HL-60 (cell line): ENCODE results near the gene MYL7.

ENCODE experiments used
- DNase-seq, 2 experiments: peaks; one replicate each; pipeline ENCODE4 v3.0.0-alpha.2; 2010 to 2020; ENCODE audit warnings: low read depth in 1 of 2, low spot score in 1 of 2
- H3K27ac ChIP-seq: fragments of 250-450 bp; sonication (Bioruptor Pico); replicated peaks from 2 replicates; pipeline ENCODE4 v1.5.1; 2020; ENCODE audit warnings: mild to moderate bottlenecking, moderate library complexity
- H3K27me3 ChIP-seq: fragments of 250-450 bp; sonication (Bioruptor Pico); 2 replicates; pipeline ENCODE4 v1.5.1; 2021; ENCODE audit warnings: mild to moderate bottlenecking, moderate library complexity; ENCODE audit not compliant: insufficient read depth, poor library complexity, severe bottlenecking
- H3K4me3 ChIP-seq: replicated peaks from 2 replicates; pipeline ENCODE4 v1.5.1; 2011; ENCODE audit warnings: mild to moderate bottlenecking, control low read depth, low read length; ENCODE audit not compliant: insufficient read depth
- CTCF ChIP-seq: IDR thresholded peaks from one replicate; pipeline ENCODE4 v1.5.1; 2011; ENCODE audit warnings: low read length, control low read depth, inconsistent platforms; ENCODE audit not compliant: insufficient read depth
- GABPA ChIP-seq: IDR thresholded peaks from 2 replicates; pipeline ENCODE4 v1.6.1; 2012; ENCODE audit warnings: low read depth
- POLR2AphosphoS5 ChIP-seq: IDR thresholded peaks from 2 replicates; pipeline ENCODE4 v1.6.1; 2012; ENCODE audit warnings: low read depth
- REST ChIP-seq: IDR thresholded peaks from 2 replicates; pipeline ENCODE4 v1.6.1; 2012; ENCODE audit warnings: low read depth; ENCODE audit not compliant: insufficient replicate concordance
- SPI1 ChIP-seq: IDR thresholded peaks from 2 replicates; pipeline ENCODE4 v1.6.1; 2012; ENCODE audit warnings: low read depth, mild to moderate bottlenecking, borderline replicate concordance

MYL7 gene

GRCh38 chr7:44162179-44162578 lies 21.0 kb upstream of the MYL7 start:
- Histone ChIP-seq H3K27ac (no peak overlapping the region), H3K27me3 (no peaks in the 10 kb centered on the region), H3K4me3 (no peak overlapping the region)
- TF ChIP-seq REST = no peak
- no peak for TF ChIP-seq POLR2AphosphoS5
- no peak for TF ChIP-seq CTCF
- TF ChIP-seq GABPA = no peak
- TF ChIP-seq SPI1 = no peak
- no peak for DNase-seq

GRCh38 chr7:44161371-44161770 lies 20.2 kb upstream of the MYL7 start:
- Histone ChIP-seq H3K27ac (no peak overlapping the region), H3K27me3 (no peaks in the 10 kb centered on the region), H3K4me3 (no peak overlapping the region)
- DNase-seq = no peak
- no peak for TF ChIP-seq REST

GRCh38 chr7:44159824-44160630 lies 18.9 kb upstream of the MYL7 start:
- DNase-seq = no peak
- TF ChIP-seq POLR2AphosphoS5 = no peak
- TF ChIP-seq GABPA = no peak
- no peak for TF ChIP-seq REST
- no peak for TF ChIP-seq SPI1
- TF ChIP-seq CTCF = no peak
- Histone ChIP-seq H3K27ac (no peak overlapping the region), H3K4me3 (no peak overlapping the region), H3K27me3 (no peaks in the 10 kb centered on the region)
